ENCODE results near the gene LHX8.

- TF ChIP-seq SIN3A (IDR thresholded peaks at IDR 0.05; ENCODE audit: borderline replicate concordance, insufficient read depth, low read length), result no peak
- TF ChIP-seq, protein P1, sequence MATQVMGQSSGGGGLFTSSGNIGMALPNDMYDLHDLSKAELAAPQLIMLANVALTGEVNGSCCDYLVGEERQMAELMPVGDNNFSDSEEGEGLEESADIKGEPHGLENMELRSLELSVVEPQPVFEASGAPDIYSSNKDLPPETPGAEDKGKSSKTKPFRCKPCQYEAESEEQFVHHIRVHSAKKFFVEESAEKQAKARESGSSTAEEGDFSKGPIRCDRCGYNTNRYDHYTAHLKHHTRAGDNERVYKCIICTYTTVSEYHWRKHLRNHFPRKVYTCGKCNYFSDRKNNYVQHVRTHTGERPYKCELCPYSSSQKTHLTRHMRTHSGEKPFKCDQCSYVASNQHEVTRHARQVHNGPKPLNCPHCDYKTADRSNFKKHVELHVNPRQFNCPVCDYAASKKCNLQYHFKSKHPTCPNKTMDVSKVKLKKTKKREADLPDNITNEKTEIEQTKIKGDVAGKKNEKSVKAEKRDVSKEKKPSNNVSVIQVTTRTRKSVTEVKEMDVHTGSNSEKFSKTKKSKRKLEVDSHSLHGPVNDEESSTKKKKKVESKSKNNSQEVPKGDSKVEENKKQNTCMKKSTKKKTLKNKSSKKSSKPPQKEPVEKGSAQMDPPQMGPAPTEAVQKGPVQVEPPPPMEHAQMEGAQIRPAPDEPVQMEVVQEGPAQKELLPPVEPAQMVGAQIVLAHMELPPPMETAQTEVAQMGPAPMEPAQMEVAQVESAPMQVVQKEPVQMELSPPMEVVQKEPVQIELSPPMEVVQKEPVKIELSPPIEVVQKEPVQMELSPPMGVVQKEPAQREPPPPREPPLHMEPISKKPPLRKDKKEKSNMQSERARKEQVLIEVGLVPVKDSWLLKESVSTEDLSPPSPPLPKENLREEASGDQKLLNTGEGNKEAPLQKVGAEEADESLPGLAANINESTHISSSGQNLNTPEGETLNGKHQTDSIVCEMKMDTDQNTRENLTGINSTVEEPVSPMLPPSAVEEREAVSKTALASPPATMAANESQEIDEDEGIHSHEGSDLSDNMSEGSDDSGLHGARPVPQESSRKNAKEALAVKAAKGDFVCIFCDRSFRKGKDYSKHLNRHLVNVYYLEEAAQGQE (IDR thresholded peaks at IDR 0.05; ENCODE audit: insufficient read depth in 1 of 2, low read depth in 2 of 2, low read length in 2 of 2), result no peak
- TF ChIP-seq POLR2AphosphoS5 (IDR thresholded peaks at IDR 0.05; ENCODE audit: low read depth, low read length), result no peak
- no peak for TF ChIP-seq TAF1 (IDR thresholded peaks at IDR 0.05; ENCODE audit: borderline replicate concordance, insufficient read depth, low read length)
Observed at GRCh38 chr1:75135573-75136194, 1.5 kb downstream of the LHX8 start.

Data from PFSK-1 (cell line).